A549 (cell line): ENCODE data around the gene GTF3C5.

Experiments used
- FOSL2 ChIP-seq, 2 experiments: fragments of 450-650 bp in 1 of 2; fragments of >200 bp in 1 of 2; sonication (Bioruptor Twin) in 1 of 2; formaldehyde crosslinking; IDR thresholded peaks; 2 replicates each; pipeline versions ENCODE4 v1.5.0 to v1.6.1; 2016 to 2020; ENCODE audit warnings: mild to moderate bottlenecking in 1 of 2, moderate library complexity in 1 of 2
- TF ChIP-seq, protein P1 (sequence below): fragments of >200 bp; sonication (Bioruptor Twin); formaldehyde crosslinking; IDR thresholded peaks from 3 replicates; pipeline ENCODE4 v1.5.1; 2016

- no peak for TF ChIP-seq FOSL2 (IDR thresholded peaks at IDR 0.05)
- TF ChIP-seq FOSL2 (CRISPR knock-in tag; IDR thresholded peaks at IDR 0.05) = no peak
- TF ChIP-seq, protein P1, sequence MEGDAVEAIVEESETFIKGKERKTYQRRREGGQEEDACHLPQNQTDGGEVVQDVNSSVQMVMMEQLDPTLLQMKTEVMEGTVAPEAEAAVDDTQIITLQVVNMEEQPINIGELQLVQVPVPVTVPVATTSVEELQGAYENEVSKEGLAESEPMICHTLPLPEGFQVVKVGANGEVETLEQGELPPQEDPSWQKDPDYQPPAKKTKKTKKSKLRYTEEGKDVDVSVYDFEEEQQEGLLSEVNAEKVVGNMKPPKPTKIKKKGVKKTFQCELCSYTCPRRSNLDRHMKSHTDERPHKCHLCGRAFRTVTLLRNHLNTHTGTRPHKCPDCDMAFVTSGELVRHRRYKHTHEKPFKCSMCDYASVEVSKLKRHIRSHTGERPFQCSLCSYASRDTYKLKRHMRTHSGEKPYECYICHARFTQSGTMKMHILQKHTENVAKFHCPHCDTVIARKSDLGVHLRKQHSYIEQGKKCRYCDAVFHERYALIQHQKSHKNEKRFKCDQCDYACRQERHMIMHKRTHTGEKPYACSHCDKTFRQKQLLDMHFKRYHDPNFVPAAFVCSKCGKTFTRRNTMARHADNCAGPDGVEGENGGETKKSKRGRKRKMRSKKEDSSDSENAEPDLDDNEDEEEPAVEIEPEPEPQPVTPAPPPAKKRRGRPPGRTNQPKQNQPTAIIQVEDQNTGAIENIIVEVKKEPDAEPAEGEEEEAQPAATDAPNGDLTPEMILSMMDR = no peak
These were observed 28.4 kb upstream of the GTF3C5 start for GRCh38 chr9:133002147-133003070.
